ENCODE results near the gene PPL.
"Not testable (repeated sequence)": the region's sequence is repeated elsewhere in the genome, so short reads cannot be mapped to it uniquely, and the experiment has no call there.

Gene PPL

DNA sequence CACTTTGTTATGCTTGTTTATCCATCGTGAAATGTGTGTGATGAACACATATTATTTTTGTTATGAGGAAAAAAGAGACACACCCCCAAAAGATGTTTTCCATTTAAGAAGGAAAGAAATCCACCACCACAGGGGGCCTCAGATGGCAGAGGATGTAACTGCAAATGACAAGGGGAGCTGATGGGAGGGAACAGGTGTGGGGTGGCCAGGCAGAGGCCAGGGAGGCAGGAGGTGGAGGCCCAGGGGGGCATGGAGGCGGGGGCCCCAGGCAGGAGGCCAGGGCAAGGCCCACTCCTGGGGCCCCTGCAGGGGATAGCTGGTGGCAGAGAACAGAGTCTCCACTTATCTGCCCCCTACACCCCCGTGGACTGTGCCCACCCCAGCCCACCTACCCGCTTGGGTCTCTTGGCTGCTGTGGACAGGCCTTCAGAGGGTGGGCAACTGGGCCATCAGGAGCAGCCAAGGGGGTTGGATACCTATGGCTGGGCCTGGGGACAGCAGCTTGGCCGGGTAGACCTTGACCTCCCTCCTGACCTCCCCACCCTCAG, 28.0 kb downstream of the PPL start:
- no peak for DNase-seq

DNA sequence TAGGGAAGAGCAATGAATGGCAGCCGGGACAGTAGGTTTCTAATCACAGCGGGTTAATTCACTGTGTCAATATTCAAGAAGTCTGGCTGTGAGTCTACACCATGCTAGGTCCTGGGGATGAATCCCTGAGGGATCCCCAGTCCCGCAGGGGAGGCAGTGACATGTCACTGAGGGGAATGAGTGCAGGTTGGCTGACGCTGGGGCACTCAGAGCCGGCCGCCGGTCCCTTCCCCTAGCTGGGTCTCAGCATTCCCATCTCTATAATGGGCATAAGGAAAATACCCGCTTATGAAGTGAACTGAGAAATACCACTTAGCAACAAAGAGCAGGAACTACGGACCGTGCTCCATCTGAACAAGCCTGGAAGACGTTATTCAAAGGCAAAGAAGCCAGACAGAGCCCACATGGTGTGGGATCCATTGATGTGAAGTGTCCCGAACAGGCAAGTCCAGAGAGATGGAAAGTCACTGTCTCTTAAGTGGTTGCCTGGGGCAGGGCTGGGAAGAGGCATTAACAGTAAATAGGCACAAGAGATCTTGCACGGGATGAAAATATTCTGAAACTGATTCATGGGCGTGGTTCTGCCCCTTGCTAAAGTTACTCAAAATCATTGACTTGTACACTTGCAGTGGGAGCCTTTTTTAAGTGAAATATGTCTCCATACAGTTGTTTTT, 31.9 kb downstream of the PPL start:
- DNase-seq, result no peak

DNA sequence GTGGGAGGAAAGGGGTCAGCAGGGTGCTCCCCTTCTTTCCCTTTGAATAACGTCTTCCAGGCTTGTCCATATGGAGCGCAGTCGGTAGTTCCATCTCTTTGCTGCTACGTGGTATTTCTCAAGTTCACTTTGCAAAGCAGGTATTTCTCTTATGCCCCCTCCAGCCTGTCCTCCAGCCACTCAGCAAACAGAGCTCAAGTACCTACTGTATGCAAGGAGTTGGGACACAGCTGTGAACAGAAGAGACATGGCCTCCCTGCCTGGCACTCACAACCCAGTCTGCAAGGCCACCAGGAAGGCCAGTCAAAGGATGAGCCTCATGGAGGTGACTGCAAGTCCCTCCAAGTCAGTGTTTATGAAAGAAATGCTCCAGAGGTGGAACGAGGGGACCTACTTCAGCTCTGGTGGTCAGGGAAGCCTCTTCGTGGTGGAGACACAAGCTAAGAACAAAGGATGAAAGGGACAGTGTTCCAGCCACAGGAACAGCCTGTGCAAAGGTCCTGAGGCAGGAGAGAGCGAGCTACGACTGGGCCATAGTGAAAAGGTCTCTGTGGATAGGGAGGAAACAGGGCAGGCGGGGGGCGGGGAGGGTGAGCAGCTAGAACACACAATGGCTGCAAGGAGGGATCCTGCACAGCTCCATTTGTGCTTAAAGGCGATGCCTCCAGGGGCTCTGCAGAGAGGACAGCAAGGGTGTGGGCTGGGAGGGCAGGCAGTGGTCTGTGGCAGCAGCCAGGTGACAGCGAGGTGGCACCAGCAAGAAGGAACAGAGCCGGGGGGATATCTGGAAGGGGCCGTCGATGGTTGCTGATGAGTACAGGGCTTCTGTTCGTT, 32.6 kb downstream of the PPL start:
- DNase-seq, result no peak

DNA sequence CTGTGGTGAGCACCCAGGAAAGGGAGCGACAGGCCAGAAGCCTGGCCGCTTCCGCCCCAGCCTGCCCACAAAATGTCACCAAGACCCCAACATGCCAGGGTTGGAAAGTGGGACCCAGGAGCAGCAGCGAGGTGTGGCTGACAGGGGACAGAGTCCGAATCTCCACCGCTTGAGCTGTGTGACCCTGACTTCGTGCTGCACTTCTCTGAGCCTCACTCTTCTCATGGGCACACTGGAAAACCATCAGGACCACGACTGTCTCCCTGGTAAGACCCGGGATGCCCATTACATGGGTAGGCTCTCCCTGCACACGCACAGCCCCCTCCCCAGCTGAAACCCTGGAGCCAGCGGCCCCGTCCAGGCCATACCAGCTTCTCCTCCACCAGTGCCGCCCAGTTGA, 34.9 kb downstream of the PPL start:
- no peak for DNase-seq

DNA sequence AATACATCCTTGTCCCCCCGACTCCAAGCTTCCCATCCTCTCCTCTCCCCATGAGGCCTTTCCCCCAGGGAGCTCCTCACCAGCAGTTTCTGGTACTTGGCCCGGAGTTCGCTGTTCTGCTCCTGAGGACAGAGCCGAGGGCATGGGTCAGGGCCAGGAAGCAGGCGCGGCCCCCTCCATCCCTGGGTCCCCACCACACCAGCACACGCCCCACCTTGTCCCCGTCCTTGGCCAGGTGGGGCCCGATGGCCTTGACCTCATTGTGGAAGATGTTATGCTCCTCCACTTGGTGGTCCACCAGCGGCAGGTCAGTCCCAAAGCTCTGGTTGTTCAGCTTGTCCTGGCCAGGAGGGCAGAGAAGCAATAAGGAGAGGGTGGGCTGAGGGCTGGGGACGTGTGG, 36.2 kb downstream of the PPL start:
- no peak for DNase-seq

DNA sequence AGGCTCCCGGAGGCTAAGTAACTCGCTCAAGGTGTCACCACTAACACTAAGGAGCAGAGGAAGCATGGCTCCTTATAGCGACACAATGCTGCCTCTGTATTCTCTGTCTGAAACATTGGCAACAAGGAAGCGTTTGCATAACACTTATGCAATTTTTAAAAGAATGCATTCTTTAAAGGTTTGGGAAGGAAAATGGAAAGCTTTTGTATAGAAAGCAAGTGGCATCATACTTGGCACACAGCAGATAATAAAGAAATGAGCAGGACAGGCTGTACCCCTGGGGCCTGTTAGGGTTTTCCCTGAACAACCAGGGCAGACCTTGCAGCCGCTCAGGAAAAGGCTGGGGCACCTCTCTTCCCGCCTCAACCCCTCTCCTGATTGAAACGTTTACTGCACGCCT, 36.9 kb downstream of the PPL start:
- DNase-seq, result no peak

DNA sequence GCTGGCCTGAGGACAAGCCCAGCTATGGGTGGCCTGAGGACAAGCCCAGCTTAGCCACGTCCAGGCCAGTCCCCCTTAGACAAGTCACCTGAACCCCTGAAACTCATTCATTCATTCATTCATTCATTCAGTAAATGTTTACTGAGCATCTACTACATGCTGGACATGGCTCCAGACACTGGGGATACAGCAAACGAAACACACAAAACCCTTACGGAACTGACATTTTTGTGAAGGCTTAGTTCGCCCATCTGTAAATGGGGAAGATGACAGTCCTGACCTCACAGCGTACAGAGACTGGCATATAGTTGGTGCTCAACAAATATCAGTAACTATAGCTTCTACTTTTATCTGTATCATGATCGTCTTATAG, 37.5 kb downstream of the PPL start:
- no peak for DNase-seq

DNA sequence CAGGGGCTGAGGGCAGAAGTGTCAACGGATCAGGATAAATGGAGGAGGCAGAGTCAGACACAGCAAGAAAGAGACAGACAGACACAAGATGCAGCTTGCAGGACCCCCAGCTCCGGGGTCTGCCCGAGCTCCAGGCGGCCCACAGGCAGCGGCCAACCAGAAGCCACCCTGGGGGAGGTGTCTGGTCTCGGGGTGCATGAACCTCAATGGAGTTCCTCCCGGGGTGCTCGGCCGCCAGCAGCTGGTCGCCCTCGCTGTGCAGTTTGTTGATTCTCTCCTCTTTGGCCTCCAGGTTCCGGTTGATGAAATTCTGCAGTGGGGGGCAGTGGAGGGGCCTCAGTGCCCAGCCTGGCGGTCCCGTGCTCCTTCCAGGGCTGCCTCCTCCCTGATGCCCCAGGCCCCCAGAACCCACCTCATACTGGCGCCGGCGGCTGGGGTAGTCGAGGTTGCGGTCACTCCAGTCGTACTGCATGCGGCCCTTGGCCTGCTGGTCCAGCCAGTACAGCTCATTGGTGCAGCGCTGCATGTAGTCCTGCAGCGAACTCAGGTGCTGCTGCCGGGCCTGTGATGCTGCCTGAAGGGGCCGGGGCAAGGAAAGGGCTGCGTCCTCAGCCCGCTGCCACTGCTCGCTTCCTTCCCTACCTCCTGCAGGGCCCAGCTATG, 38.0 kb downstream of the PPL start:
- no peak for DNase-seq

DNA sequence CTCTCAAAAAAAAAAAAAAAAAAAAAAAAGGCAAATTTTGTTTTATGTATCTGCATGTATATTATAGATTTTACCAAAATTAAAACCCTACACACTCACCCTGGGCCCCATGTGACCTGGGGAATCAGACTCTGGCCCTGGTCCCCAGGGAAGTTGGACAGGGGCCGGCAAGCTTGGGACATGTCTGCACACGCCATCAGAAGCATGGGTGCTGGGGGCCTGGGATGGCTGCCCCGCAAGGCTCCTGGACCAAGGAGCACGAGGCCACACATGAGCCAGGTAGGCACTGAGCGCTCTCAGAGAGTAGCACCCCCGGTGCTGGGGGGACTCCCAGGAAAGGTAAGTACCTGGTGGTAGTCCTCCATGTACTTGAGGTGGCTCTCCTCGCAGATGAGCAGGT, 39.6 kb downstream of the PPL start:
- no peak for DNase-seq

DNA sequence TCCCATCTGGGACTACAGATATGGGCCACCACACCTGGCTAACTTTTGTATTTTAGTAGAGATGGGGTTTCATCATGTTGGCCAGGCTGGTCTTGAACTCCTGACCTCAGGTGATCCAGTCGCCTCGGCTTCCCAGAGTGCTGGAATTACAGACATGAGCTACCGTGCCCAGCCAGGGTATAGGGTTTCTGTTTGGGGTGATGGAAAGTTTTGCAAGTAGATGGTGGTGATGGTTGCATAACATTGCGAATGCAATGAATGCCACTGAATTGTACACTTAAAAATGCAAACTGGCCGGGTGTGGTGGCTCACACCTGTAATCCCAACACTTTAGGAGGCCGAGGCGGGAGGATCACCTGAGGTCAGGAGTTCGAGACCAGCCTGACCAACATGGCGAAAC, 40.2 kb downstream of the PPL start:
- not testable (repeated sequence) for DNase-seq

DNA sequence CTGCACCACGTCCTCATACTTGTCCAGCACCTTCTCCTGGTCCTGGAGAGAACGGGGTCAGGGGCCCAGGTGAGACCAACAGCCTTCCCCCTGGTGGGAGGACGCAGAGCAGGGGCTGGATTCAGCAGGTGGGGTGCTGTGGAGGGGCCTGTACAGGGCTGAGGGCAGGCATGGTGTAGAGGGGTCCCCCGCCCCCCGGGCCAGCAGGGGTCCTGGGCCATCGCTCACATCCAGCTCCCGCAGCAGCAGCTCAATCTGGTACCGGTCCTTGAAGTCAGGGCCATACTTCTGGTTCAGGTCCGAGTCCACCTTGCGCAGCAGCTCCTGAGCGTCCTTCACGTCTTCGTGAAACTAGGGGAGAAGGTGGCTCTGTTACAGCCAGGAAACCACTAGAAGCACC, 41.6 kb downstream of the PPL start:
- DNase-seq, result no peak

DNA sequence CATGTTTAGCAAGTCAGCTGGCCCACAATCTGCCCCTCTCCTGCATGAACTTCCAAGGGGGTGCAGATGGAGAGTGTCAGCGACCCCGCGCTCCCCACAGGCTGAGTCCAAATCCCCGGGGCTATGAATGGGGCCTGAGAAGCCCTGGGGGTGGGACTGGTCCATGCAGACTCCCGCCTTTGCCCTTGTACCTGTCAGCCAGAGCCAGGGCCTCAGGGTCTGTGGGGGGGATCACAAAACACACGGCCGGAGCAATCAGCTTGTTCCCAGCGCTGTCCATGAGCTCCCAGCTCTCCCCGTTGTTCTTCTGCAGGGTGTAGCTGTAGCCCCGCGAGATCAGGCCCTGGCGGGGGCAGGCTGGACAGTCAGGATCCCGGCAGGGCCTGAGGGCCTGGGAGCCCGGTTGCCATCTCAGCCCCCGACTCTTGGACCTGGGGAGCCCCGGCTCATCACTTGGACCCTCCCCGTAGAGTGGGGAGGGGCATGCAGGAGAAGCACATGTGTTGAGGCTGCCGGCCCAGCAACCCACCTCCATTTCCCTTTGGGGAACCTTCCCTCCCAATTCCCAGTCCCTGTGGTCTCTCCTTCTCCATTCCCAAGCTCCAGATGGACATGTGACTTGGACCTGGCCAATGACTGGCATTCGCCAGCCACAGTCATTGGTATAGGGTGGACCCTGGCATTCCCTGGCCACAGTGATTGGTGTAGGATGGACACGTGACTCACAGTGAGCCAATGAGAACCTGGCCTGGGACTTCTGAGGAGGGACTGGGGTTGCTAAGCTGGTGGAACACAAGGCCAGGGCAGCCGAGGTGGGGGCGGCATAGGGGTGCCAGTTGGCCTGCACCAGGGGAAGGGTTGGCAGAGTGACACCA, 42.4 kb downstream of the PPL start:
- no peak for DNase-seq

DNA sequence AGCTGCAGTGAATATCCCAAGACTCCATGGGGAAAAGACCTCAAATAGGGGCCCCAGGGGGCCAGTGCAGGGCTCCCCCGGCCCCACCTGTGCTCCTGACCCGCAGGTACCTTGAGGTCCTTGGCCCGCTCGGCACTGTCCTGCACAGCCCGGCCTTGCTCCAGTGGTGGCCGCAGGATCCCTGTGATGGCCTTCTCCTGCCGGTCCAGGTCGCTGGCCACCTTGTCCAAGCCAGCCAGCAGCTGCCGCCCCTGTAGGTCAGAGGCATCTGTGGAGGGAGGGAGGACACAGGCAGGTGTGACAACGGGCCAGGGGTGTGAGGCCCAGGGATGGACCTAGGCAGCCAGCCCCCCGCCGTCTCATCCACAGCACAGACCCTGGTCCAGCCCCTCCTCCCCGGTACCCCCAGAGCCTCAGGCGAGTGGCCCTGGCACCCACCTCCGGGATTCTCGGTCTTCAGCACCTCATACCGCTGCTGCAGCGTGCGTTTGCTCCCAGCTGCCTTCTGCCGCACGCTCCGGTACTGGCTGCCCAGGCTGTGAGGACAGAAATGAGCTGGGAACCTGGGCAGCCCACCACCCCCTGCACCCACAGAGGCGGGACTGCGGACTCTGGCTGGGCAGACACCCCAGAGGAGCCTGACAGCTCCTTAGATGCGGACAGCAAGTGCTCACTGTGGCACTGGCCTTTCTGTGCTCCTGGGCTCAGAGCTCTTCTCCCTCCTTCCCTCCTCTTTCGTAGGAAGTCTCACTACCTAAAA, 43.7 kb downstream of the PPL start:
- no peak for DNase-seq

DNA sequence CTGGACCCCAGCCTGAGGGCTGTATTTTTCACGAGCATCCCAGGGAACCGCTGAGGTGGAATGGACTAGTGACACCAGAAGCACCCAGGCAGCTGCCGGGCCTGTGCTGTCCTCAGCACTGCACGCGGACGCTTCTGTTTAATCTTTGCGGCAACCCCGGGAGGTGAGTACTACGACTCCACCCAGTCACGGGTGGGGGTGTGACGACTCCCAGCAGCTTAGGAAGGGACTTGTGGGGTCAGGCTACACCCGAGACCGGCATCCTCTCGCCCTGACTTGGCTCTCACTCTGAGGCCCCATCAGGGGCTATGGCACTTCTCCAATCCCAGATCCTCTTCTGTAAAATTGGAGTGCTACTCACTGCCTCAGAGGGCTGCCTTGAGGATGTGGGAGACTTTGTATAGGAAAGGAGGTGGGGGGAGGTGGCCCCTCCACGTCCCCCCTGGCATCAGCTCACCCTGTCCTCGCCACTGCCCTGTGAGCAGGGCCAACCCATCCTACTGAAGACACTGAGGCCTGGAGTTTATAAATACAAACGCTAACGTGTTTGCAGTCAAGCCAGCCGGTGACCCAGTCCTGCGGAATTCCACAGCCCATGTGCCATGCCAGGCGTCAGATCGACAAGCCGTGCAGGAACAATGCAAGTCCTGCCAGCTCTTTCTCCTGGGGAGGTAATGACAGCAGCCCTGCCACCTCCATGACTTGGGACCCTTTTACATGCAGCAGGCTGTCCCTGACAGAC, 44.4 kb downstream of the PPL start:
- no peak for DNase-seq

DNA sequence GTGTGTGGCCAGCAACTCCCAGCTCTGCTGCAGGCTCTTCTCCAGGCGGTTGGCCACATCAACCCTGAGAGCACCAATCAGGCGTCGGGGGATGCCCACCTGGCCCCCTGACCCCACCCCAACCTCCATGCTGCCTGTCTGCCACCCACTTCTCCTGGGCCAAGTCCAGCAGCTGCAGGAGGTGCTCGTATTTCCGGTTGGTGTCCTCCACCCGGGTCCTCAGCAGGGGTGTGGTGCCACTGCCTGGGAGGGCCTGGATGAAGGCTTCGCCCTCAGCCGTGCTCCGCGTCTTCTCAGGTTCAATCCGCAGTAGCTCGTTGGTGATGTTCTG, 45.1 kb downstream of the PPL start:
- no peak for DNase-seq

DNA sequence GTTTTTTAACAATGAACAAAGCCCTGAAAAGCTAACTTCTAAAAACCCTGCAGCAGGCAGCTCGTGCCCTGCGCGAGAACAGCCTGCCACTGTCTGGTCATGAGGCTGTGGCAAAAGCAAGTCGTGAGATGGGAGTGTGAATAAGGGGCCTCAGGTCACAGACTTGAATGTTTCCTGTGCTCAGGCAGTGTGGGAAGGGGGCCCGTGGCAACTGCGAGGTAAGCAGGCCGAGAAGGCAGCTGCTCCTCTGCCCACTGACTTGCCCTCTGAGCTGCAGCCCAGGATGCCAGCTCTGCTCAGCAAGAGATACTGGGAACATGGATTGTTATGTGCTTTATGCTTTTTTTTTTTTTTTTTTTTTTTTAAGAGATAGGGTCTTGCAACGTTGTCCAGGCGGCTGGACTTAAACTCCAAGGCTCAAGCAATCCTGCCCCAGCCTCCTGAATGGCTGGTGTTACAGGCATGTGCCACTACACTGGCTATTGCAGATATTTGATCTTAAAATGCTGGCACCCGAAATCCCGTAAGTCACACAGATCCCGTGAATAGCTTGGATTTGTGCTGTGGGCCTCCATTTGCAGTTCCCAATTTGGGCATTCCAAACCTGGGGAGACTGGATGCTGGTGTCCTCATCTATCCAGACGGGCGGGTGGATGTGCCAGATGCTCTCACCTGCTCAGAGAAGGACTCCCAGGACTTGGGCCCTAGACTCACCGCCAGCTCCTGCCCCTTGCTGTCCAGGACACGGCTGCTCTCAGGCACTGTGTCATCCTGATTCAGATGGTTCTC, 45.7 kb downstream of the PPL start:
- DNase-seq, result no peak

DNA sequence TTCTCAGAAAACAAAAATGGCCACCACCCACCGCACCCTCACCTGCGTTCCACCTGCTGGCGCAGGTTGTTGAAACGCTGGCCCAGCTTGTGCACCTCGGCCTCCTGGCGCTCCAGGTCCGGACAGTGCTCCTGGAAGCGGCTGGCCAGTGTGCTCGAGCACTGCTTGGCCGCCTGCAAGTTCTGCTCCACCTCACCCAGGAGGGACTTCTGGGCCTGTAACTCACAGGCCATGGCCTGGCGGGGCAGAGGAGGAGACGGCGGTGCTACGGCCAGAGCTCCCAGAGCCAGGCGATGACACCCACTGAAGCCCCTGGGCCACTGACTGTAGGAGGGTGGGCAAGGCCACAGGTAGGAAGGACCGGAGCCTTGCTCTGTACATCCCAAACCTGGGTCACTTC, 46.3 kb downstream of the PPL start:
- no peak for DNase-seq

DNA sequence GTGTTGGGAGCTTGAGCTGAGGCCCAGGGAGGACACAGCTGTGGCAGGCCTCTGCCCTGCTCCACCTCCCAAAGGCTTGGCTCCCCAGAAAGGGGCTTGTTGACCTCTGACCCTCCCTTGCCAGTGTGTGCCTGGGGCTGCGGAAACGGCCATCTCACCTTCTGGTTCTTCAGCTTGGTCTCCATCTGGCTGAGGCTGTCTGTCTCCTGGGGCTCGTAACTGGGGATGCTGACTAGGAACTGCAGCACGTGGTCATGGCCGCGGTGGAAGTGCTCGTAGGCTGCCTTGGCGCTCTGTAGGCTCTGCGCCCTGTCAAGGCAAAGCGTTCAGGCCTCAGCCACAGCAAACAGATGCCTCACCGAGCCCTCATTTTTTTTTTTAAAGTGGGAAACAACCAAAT, 46.9 kb downstream of the PPL start:
- no peak for DNase-seq

DNA sequence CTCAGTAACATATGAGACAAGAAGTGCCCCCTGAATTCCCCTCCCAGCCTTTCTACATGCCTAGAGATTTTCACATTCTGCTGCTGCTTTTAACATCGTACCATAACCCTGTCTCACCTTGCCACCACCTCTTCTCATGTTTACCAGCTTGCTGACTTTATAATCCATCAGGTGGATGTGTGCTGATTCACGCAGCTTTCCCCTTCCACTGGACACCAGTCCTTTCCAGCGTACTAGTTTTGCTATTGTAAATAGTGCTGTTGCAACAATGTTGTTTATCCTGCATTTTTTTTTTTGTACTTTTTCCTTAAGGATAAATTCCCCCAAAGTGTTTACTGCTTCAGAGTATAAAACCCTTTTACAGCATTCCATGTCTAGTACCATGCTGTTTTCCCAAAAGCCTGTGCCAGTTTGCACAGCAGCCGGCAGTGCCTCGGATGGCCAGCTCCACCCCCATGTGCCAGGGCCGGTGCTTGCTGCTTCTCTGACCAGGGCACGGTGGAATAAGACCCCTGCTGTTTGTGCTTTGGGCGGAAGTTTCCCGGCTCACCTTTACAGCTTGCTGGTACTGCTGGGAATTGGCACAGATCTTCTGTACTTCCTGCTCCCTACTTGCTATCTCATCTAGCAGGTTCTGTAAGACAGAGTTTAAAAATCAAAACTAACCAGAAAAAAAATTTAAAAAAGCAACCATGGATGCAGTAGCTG, 48.4 kb downstream of the PPL start:
- DNase-seq, result no peak

DNA sequence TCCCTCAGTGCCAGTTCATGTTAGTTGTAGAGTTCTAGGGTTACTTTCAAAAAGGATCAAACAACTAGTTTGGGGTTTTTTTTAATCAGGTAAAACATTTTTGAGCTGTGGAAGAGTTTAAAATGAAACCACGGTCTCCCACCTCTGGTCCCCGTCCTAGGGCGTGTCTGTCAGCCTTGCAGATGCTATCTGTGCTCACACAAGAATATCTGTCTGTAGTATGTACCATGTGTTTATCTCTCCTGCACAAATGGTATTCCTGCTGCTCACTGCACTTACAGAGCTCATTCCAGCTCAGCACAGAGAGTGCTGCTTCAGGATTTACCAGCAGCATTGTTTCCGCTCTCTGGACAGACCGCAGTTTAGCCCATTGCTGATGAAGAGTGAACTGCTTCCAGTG, 50.8 kb downstream of the PPL start:
- DNase-seq, result no peak

All from inflammatory macrophage treated with lipopolysaccharide for 4 hours (primary cell).